Fibroblast of mammary gland (primary cell): ENCODE measurements around the gene PLEKHA5.

Source experiments
- DNase-seq: peaks from one replicate; pipeline ENCODE4 v3.0.0-alpha.2; 2010; ENCODE audit warnings: low read depth
- H3K4me3 ChIP-seq: 2 replicates; pipeline ENCODE4 v1.5.1; 2011; ENCODE audit warnings: low read depth, mild to moderate bottlenecking, low read length, moderate library complexity; ENCODE audit not compliant: control insufficient read depth
- TF ChIP-seq, protein P1 (sequence below): conservative IDR thresholded peaks from 2 replicates; pipeline ENCODE4 v1.5.1; 2011; ENCODE audit warnings: low read depth, low read length, inconsistent platforms; ENCODE audit not compliant: control insufficient read depth, insufficient read depth

The PLEKHA5 gene

DNA sequence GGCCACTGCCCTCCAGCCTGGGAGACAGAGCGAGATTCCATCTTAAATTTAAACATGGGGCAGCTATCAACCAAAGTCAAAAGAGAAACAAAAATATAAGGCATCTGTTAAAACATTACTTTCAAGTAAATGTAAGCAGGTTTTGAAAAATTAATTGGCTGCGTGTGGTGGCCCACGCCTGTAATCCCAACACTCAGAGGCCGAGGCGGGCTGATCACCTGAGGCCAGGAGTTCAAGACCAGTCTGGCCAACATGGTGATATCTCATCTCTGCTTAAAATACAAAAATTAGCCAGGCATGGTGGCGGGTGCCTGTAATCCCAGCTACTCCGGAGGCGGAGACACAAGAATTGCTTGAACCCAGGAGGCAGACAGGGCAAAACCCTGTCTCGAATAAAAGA lies 82.7 kb downstream of the PLEKHA5 start:
- no peak for DNase-seq
- no peak overlapping the region for H3K4me3 ChIP-seq
- TF ChIP-seq, protein P1, sequence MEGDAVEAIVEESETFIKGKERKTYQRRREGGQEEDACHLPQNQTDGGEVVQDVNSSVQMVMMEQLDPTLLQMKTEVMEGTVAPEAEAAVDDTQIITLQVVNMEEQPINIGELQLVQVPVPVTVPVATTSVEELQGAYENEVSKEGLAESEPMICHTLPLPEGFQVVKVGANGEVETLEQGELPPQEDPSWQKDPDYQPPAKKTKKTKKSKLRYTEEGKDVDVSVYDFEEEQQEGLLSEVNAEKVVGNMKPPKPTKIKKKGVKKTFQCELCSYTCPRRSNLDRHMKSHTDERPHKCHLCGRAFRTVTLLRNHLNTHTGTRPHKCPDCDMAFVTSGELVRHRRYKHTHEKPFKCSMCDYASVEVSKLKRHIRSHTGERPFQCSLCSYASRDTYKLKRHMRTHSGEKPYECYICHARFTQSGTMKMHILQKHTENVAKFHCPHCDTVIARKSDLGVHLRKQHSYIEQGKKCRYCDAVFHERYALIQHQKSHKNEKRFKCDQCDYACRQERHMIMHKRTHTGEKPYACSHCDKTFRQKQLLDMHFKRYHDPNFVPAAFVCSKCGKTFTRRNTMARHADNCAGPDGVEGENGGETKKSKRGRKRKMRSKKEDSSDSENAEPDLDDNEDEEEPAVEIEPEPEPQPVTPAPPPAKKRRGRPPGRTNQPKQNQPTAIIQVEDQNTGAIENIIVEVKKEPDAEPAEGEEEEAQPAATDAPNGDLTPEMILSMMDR: no peak

DNA sequence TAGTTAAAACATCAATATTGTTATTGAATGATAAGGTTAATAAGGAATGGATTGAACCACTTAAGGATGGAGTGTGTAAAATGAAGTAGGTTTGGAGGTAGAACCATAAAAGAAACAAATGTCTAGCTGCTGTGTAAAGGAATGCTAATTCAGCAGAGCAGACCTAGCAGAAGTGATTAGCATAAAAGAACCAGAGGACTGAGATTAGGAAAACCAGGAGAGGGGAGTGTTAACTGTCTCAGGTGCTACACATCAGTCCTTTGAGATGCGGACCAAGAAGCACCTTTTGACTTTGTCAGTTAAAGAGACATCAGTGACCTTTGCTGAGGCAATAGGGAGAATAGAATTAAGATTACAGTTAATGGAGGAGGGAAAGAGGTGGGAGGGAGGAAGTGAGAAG lies 84.5 kb downstream of the PLEKHA5 start:
- DNase-seq: no peak
- H3K4me3 ChIP-seq: no peak overlapping the region
- TF ChIP-seq, protein P1: no peak

DNA sequence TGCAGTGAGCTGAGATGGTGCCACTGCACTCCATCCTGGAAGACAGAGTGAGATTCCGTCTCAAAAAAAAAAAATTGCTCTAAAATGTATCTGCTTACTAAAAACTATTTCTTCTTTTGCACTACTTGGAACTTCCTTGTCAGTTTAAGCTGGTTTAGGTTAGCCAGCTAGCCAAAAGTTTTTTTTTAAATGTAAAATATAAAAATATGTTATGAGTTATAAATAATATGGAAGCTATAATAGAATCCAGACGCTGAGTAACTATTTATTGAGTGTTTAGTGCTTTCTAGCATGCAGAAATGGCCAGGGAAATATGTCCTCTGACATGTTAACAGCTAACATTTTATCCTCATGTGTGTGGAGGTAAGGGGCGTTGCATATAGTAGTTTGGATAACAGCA lies 85.6 kb downstream of the PLEKHA5 start:
- TF ChIP-seq, protein P1: no peak
- no peak for DNase-seq

DNA sequence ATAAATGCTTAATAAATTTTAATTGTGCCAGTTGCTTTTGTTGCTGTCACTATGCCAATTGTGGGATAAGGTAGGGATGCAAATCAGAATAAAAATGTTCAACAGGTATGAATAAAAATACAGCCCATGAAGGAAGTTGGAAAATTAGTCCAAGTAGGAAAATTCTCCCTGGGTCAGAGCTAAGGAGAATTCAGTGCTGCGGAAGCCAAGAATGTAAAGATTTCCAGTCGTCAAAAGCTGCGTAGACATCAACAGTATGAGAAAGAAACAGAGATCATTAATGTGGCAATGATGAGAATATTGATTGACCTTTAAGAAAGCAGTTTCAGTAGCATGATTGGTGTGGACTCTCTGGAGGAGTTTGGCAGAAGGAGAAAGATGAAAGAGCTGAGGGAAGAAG lies 87.9 kb downstream of the PLEKHA5 start:
- H3K4me3 ChIP-seq: no peak overlapping the region
- DNase-seq: no peak
- TF ChIP-seq, protein P1: no peak

More for the DNA sequence above, 85.6 kb downstream of the PLEKHA5 start:
- no peak overlapping the region for H3K4me3 ChIP-seq

DNA sequence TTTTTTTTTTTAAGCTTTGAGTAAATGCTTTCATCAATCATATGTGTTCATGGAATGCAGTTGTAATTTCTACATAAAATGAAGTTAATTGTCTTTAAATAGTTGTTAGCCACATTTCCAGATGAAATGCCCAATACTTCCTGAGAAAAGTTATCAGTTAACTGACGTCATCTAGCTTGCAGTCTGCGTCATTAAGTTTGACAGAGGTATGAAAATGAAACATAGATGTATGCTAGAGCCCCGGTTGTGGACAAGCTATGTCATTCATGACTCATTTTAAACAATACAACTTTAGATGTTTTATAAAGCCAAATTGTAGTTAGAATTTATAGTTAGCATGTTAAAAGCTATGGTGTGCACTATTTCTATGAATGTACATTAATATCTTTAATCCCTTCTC lies 90.7 kb downstream of the PLEKHA5 start:
- TF ChIP-seq, protein P1: no peak
- H3K4me3 ChIP-seq: no peak overlapping the region
- peak; percentile 92 for DNase-seq

DNA sequence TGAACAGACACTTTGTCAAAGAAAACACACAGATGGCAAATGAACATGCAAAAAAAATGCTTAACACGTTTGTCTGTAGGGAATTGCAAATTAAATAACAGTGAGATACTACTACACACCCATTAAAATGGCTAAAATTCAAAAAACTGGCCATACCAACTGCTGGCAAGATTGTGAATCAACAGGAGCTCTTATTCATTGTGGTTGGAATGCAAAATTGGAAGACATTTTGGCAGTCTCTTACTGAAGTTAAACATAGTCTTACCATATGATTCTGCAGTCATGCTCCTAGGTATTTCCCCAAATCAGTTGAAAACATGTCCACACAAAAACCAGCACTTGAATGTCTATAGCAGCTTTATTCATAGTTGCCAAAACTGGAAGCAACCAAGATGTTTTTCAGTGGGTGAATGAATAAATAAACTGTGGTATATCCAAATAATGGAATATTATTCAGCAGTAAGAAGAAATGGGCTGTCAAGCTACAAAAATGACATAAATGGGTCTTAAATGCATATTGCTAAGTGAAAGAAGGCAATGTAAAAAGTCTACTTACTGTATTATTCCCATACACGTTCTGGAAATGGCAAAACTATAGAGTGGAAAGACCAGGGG lies 91.4 kb downstream of the PLEKHA5 start:
- peak; percentile 92 for DNase-seq
- TF ChIP-seq, protein P1: no peak
- no peak overlapping the region for H3K4me3 ChIP-seq

DNA sequence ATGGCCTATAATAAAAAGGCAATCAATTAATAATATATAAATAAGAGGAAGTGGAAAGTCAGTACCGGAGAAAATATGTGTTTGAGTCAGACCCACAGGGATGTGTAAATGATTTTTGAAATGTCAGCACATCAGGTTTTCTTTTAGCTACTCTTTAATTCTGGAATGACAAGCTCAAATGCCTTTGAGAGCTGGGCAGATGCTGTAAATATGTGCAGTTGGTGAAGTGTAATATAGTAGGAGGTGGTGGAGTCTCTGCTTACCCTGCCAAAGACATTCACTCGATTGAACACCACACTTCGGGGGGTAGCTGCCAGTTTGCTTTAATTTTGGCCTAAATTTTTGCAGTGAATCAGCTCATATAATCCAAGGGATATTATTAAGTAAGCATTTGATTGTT lies 93.0 kb downstream of the PLEKHA5 start:
- DNase-seq: peak; percentile 42

More for the DNA sequence above, 93.0 kb downstream of the PLEKHA5 start:
- H3K4me3 ChIP-seq: no peak overlapping the region
- TF ChIP-seq, protein P1: no peak
